Muscle of back (tissue), 13 donors: ENCODE measurements around the gene HTR1B. TPM values are rescaled to one million over a fixed set of nuclear protein-coding genes. Genes with fewer than 3 reads are reported as not detected.

ENCODE experiments used
- DNase-seq, 3 donors: peaks; one replicate each; pipeline versions ENCODE4 v3.0.0 to v3.0.0-alpha.2; 2013
- long read RNA-seq, 9 donors: transcript quantifications; one replicate each; lab custom pipeline, GENCODE V29; 2026
- polyA plus RNA-seq, 10 donors: library from polyadenylated mRNA; unstranded; fragments of 120-200 nt; gene quantifications; one replicate each; pipeline ENCODE4 v1.2.1, GENCODE V29; 2013; ENCODE audit not compliant: insufficient read length in 10 of 10

HTR1B gene
- under 1 TPM in 3 of 10 donors, not detected in 7; 0.05 to 0.19 (median 0.17) TPM for polyA plus RNA-seq
- long read RNA-seq, donor 1, result 0 reads
- long read RNA-seq, donor 2, result 0 reads
- long read RNA-seq, donor 3, result 0 reads
- long read RNA-seq, donor 4, result 0 reads
- long read RNA-seq, donor 5, result 0 reads
- long read RNA-seq, donor 6, result 0 reads
- long read RNA-seq, donor 7, result 0 reads
- long read RNA-seq, donor 8, result 0 reads
- long read RNA-seq, donor 9, result 0 reads

DNA sequence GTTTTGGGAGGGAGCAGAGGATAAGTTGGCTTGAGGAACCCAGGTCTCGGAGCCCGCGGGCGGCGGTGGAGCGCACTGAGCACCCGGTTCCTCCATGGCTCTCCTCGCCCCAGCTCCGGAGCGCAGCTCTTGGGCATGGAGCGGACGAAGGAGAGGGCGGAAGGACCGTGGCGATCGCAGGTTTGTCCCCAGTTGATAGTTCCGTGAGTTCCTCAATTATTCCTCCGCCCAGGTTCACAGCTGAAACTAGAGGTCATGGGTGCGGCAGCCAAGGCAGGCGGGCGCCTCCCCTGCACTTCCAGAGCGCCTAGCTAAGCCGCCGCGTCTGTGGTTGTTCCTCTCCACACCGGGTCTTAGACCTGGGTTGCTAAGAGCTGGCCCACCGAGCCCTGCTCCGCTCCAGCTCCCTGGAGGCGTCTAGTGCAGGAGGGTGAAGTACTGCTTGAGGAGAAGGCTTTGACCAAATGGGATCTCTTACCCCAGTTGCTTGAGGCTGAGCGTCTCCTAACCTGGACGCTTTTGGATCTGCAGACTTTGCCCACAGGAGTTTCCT lies at the start of gene HTR1B:
TSS of gene HTR1B (minus strand) at position 184 of the 553 bp plus-strand sequence. CDS start at position 96, 88 bp downstream.
- DNase-seq, result peak in 1 of 3 donors; percentile 35

- DNase-seq, result no peak
Measured at GRCh38 chr6:77512554-77512953, 49.3 kb upstream of the HTR1B start.

GRCh38 chr6:77511860-77512259 lies 48.6 kb upstream of the HTR1B start:
- DNase-seq, result no peak

DNA sequence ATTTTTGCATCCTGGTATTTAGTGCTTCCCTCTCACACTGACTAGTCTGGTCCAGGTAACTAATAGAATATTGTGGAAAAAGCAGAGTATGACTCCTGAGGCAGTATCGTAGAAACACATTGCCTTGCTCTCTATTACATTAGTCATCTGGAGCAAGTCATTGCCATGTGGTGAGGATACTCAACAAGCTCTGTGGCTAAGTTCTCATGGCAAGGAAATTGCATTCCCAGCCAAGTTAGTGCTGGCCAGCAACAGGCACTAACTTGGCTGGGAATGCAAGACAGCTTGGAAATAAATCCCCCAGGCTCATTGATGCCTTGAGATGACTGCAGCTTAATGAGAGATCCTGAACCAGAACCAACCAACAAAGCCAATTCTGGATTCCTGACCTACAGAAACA lies 39.7 kb upstream of the HTR1B start:
- DNase-seq, result no peak

DNA sequence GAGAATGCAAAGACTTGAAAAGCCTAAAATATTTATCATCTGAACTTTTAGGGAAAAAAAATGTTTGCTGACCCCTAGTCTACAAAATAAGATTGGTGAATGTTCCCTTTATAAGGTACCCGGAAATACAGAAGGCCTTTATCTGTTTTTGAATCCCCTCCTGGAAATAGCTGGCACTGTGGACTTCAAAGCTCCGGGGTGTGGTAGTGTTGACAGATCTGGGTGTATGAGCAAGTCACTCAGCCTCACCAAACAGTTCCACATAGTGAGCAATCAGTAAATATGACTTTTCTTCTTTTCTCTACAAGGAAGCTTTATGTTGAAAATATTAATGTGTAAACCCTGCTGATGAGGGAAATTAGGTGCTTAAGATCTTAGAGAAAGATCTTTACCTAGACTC lies 29.2 kb upstream of the HTR1B start:
- no peak for DNase-seq

DNA sequence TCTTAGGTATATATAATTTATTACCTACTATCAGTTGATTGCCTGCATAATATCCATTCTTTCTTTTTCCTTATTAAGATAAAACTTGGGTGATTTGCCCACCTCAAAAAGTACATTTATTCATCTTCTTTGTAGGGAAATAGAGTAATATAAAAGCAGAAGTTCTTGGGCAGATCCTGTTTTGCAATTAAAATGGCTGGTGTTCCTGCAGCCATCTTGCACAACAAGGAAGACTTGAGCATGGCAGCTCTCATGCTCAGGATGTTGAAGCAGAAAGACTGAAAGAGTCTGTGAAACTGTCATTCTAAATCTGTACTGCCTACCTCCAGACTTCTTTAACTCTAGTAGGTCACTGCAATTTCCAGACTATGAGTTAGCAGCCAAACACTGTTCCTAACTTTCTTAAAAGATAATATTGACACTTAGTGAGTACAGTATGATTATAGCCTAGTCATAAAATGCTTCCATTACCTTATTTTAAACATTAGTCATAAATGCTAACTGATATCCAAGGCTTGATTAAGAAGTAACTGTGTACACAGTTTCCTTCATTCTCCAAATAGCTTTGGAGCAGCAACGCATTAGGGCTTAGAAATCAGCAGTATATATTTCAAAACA lies 24.6 kb upstream of the HTR1B start:
- no peak for DNase-seq

- DNase-seq, result no peak
Measured at GRCh38 chr6:77482981-77483380, 19.7 kb upstream of the HTR1B start.

DNA sequence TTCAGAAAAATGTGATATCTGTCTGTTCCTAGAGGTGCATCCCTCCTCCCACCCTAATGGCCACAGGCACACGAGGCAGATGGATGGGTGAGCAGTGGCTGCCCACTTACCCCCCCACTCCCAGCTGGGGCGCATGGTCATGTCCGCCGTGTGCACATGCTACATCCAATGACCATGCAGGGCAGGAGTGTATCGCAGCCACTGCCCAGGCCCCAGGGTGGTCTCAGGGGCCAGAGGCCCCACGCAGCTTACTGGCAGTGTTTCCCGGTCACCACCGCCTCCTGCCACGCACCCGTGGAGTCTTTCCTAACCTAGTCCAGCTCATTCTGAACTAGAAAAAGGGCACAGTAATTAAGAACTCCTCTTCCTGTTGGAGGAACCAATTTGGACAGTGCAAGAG lies 11.7 kb upstream of the HTR1B start:
- DNase-seq, result no peak

GRCh38 chr6:77474286-77474956 lies 11.1 kb upstream of the HTR1B start:
- no peak for DNase-seq

DNA sequence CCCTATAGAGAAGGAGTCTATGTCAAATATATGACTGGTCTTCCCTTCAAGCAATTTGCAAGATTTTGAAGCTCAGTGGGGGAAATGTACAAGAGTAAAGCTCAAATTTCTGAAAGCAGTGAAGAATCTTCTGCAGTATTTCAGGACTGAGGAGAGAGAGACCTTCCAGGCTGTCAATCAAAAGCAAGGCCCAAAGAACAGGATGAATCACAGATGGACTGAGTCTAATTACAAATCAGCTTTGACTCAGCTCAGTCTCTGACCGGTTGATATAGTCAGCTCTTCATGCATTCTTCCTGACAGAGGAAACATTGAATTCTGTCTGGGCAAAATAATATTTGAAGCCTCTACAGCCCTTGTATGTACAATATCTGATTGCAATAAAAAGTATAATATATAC lies 7.7 kb upstream of the HTR1B start:
- DNase-seq, result no peak

GRCh38 chr6:77468939-77469338 lies 5.6 kb upstream of the HTR1B start:
- no peak for DNase-seq

DNA sequence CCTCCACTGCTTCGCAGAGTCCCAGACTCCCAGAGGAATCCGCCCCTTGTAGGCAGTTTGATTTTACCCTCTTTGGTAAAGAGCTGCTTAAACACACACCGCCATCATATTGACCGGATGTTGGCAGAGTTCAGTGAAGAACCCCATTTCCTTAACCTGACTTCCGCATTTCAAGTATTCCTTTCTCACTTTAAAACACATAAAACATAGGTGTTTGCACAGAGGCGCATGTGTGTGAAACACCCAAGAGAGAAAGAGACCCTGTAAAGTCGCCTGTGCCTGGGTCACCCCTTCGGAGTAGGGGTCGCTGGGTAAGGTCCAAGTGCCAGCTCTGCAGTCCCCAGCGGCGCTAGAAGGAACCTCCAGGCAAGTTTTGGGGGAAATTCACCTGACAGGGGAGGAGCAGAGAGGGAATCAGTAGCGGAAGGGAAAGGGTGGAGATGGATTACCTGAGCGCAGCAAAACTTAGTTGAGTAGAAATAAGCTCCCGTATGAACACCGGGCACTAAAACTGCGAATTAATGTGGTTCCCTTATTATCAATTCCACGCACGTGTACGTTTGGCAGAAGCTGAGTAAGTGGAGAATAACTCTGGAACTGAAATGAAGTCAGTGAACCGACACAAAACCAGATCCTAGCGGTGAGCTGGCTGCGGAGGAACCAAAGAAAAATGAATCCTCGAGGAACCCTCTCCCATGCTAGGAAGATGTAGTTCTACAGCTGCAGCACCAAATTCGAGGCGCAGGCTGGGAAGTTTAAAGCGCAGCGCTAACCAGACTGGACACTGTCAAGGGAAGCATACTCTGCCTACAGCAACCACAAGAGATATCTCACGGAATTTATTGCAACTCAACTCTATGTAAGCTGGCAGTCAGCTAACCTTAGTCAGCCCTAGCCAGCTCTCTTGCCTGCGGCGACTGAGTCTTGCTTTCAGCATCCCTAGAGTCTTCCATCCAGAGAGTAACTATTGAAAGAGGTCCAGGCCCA lies 3.5 kb upstream of the HTR1B start:
- peak in 1 of 3 donors; percentile 41 for DNase-seq

- peak; percentile 40 to 68 (median 43) for DNase-seq
Measured at GRCh38 chr6:77466055-77466450, 2.8 kb upstream of the HTR1B start.

DNA sequence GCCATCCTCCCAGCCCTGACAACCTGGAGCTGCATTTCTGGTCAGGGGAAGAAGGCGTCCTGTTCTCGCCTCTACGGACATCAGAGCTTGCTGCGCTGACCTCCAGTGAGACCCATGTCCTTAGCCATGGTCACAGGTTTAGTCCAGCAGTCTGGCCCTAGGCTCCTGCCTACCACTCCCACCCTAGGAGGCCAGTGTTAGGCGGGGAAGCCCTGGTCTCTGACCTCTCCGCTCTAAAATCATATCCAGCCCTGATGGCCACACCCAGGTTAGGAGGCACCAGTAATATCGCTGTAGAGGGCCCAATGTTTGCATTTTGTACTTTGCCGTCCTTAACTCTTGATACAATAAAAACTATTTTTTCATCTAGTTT lies 1.2 kb upstream of the HTR1B start:
- DNase-seq, result no peak

GRCh38 chr6:77463861-77464494 lies 687 bp upstream of the HTR1B start:
- peak in 1 of 3 donors; percentile 33 for DNase-seq

- peak in 1 of 3 donors; percentile 22 for DNase-seq
Measured at GRCh38 chr6:77462359-77463307, 658 bp downstream of the HTR1B start.

DNA sequence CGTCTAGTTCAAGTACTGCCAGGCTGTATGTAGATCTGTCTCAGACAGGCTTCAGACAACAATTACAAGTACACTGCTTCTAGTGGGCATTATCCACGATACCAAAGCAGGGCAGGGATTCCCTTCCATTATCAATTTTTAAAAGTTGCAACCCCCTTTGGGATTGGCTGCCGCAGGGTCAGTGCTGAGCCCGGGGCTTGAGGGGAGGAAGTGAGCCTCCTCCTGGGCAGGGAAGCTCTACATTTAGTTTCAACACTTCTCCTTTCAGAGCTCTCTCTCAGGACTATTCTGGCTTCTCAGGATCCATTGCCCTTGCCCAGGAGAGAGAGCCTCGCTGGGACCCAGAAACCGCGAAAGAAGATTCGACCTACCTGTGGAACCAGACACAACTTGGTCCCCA lies 1.5 kb downstream of the HTR1B start:
- DNase-seq, result no peak

DNA sequence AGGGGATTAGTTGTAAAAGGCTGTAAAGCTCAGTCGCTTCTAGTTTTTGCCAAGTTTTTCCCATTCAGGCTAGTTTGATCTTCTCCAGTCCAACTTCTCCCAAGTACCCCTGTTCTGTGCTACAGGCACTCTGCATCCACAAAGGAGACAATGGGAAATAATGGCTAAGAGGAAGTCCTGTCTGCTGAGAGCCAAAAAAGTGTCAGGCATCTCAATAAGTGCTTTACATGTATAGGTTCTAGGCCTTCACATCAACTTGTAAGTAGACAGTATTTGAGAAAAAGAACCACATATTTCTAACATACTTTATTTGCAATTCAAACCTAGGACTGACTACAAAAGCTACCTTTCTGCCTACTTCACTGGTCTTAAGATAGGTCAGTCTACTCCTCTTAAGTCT lies 4.9 kb downstream of the HTR1B start:
- DNase-seq, result no peak

- peak; percentile 74 to 83 (median 83) for DNase-seq
Measured at GRCh38 chr6:77457720-77458349, 5.5 kb downstream of the HTR1B start.
